Measurements from ENCODE around the gene GSTM4.

GRCh38 chr1:109625601-109626560, 30.0 kb upstream of the GSTM4 start:
- no peak for TF ChIP-seq CTCF (IDR thresholded peaks at IDR 0.05; ENCODE audit: insufficient read depth, low read depth, low read length)
- TF ChIP-seq EZH2 (IDR thresholded peaks at IDR 0.05; ENCODE audit: insufficient read depth, low read length) = no peak

Data from astrocyte (in vitro differentiated cells and primary cell).